Osteoblast (primary cell): Measurements from ENCODE around the gene GUF1. TPM values are rescaled to one million over a fixed set of nuclear protein-coding genes. Genes with fewer than 3 reads are reported as not detected.

Experiments used
- DNase-seq: peaks from one replicate; pipeline ENCODE4 v3.0.0; 2011; ENCODE audit warnings: low spot score, mixed read lengths; ENCODE audit not compliant: insufficient read length; ENCODE audit errors: missing footprints
- H2AFZ ChIP-seq: 2 replicates; pipeline ENCODE4 v1.6.0; 2011; ENCODE audit warnings: mild to moderate bottlenecking, low read length
- H3K27ac ChIP-seq: 2 replicates; pipeline ENCODE4 v1.5.1; 2011; ENCODE audit warnings: mild to moderate bottlenecking, low read depth, low read length, moderate library complexity
- H3K27me3 ChIP-seq: 2 replicates; pipeline ENCODE4 v1.6.0; 2012; ENCODE audit warnings: mild to moderate bottlenecking, control low read depth, inconsistent platforms, low read length, moderate library complexity; ENCODE audit not compliant: insufficient read depth
- H3K36me3 ChIP-seq: 2 replicates; pipeline ENCODE4 v1.5.1; 2011; ENCODE audit warnings: mild to moderate bottlenecking, low read length, control low read depth, moderate library complexity; ENCODE audit not compliant: insufficient read depth
- H3K4me1 ChIP-seq: 2 replicates; pipeline ENCODE4 v1.5.1; 2011; ENCODE audit warnings: mild to moderate bottlenecking, low read length, control low read depth, moderate library complexity; ENCODE audit not compliant: insufficient read depth
- H3K4me2 ChIP-seq: 2 replicates; pipeline ENCODE4 v1.6.0; 2011; ENCODE audit warnings: mild to moderate bottlenecking, low read length; ENCODE audit not compliant: insufficient read depth
- H3K4me3 ChIP-seq: fragments of 200-600 bp; sonication (generic); 3 replicates; pipeline ENCODE4 v1.5.1; 2012; ENCODE audit warnings: mild to moderate bottlenecking, low read length, inconsistent platforms; ENCODE audit not compliant: insufficient read depth
- H3K79me2 ChIP-seq: 2 replicates; pipeline ENCODE4 v1.6.0; 2012; ENCODE audit warnings: mild to moderate bottlenecking, low read length, control low read depth, inconsistent platforms; ENCODE audit not compliant: insufficient read depth
- H3K9me3 ChIP-seq: 2 replicates; pipeline ENCODE4 v1.5.1; 2011; ENCODE audit warnings: low read depth, low read length, control low read depth
- H4K20me1 ChIP-seq: 2 replicates; pipeline ENCODE4 v1.6.0; 2012; ENCODE audit warnings: mild to moderate bottlenecking, low read length, control low read depth; ENCODE audit not compliant: insufficient read depth
- total RNA-seq: library from RNA; depleted of rRNA; stranded (reverse); fragments of >200 nt; gene quantifications from 2 replicates; pipeline ENCODE4 v1.2.3, GENCODE V29; 2012
- TF ChIP-seq, protein P1 (sequence below): IDR thresholded peaks from 2 replicates; pipeline ENCODE4 v1.5.1; 2011; ENCODE audit warnings: mild to moderate bottlenecking, low read depth, low read length, moderate library complexity; ENCODE audit errors: extremely low read depth

The GUF1 gene
- total RNA-seq, 1 donor, result 18.5 TPM

DNA sequence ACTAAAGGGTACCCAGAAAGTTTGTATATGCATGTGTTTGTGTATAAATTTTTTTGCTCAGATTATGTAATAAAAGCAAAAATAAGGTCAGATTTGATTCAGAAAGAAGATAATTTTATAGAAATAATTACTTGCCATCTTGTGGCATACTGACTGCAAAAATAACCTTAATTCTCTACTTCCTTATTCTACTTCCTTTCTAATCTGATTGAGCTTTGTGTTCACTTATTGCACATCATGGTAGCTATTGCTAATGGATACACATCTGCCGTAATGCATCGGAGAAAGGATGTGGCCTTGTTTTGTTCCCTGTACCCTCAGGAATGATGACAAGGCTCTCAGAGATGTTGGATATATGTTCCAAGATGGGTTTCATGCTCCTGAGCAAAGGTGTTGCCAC is 58.7 kb downstream of the GUF1 start:
- no peak overlapping the region for H2AFZ ChIP-seq
- H3K36me3 ChIP-seq, result no peaks in the 10 kb centered on the region
- H3K79me2 ChIP-seq, result no peaks in the 10 kb centered on the region
- H3K4me2 ChIP-seq, result no peak overlapping the region
- H3K27ac ChIP-seq, result no peak overlapping the region
- TF ChIP-seq, protein P1, sequence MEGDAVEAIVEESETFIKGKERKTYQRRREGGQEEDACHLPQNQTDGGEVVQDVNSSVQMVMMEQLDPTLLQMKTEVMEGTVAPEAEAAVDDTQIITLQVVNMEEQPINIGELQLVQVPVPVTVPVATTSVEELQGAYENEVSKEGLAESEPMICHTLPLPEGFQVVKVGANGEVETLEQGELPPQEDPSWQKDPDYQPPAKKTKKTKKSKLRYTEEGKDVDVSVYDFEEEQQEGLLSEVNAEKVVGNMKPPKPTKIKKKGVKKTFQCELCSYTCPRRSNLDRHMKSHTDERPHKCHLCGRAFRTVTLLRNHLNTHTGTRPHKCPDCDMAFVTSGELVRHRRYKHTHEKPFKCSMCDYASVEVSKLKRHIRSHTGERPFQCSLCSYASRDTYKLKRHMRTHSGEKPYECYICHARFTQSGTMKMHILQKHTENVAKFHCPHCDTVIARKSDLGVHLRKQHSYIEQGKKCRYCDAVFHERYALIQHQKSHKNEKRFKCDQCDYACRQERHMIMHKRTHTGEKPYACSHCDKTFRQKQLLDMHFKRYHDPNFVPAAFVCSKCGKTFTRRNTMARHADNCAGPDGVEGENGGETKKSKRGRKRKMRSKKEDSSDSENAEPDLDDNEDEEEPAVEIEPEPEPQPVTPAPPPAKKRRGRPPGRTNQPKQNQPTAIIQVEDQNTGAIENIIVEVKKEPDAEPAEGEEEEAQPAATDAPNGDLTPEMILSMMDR, result no peak
- H3K9me3 ChIP-seq, result no peaks in the 10 kb centered on the region
- H3K27me3 ChIP-seq, result no peaks in the 10 kb centered on the region
- H3K4me3 ChIP-seq, result no peak overlapping the region
- DNase-seq, result no peak
- no peaks in the 10 kb centered on the region for H4K20me1 ChIP-seq
- no peaks in the 10 kb centered on the region for H3K4me1 ChIP-seq

DNA sequence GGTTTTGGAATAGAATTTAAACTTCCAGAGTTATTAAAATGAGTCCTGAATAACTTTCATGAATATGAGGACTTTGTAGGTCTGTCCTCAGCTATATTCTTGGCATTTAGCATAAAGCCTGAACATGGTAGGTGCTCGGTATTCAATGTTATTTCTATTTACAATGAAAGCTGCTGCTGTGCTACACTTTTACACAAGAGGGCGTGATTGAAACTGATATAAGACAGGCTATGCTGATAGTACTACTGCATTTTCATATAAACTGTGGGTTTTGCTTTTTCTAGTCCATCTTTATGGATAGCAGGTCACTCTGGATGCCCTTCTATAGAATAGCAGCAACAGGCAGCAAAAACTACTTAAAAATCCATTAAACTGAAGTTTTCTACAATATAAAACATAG is 60.4 kb downstream of the GUF1 start:
- Histone ChIP-seq H3K4me1 (no peaks in the 10 kb centered on the region), H4K20me1 (no peaks in the 10 kb centered on the region), H3K27ac (no peak overlapping the region), H2AFZ (no peak overlapping the region), H3K4me2 (no peak overlapping the region), H3K9me3 (no peaks in the 10 kb centered on the region), H3K36me3 (no peaks in the 10 kb centered on the region), H3K4me3 (no peak overlapping the region), H3K27me3 (no peaks in the 10 kb centered on the region), H3K79me2 (no peaks in the 10 kb centered on the region)
- TF ChIP-seq, protein P1, result no peak
- DNase-seq, result no peak

DNA sequence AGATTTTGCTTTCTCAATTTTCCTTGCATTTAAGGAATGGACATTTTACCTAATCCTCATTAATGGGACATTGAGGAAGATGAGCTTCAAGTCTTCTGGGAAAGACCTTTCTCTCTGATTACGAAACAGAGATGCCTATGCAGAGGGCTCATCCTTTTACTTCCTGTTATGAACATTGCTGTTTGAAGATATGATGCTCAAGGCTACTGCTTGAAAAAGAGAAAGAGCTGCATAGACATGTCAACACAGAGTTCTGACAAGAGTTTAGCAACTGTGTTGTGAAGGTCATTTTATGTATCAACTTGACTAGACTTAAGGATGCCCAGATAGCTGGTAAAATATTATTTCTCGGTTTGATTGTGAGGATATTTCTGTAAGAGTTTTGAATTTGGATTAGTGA is 62.0 kb downstream of the GUF1 start:
- no peak for DNase-seq
- TF ChIP-seq, protein P1, result no peak

More for the DNA sequence above, 62.0 kb downstream of the GUF1 start:
- Histone ChIP-seq H3K4me1 (no peaks in the 10 kb centered on the region), H3K9me3 (no peaks in the 10 kb centered on the region), H4K20me1 (no peaks in the 10 kb centered on the region), H3K27me3 (no peaks in the 10 kb centered on the region), H3K4me3 (no peak overlapping the region), H3K4me2 (no peak overlapping the region), H3K79me2 (no peaks in the 10 kb centered on the region), H3K27ac (no peak overlapping the region), H3K36me3 (no peaks in the 10 kb centered on the region), H2AFZ (no peak overlapping the region)

Other genes starting within 250 kb of the GUF1 start
- gene KCTD8, start 229.6 kb upstream of the GUF1 start, total RNA-seq, result not detected in 2 replicates
- not detected in 2 replicates for gene YIPF7, start 26.8 kb upstream of the GUF1 start, total RNA-seq
- 25.3 and 29.5 TPM in 2 replicates for gene GNPDA2, start 48.1 kb downstream of the GUF1 start, total RNA-seq